Astrocyte (in vitro differentiated cells and primary cell): ENCODE results near the gene PPP2R3C. TPM values are rescaled to one million over a fixed set of nuclear protein-coding genes. Genes with fewer than 3 reads are reported as not detected.

Source experiments
- DNase-seq: peaks from one replicate; pipeline ENCODE4 v3.0.0-alpha.2; 2010; ENCODE audit warnings: low read depth
- FAIRE-seq: peaks from 2 replicates; lab custom pipeline; 2011; peaks lifted over from hg19 to GRCh38; lab: Jason Lieb, UNC
- H2AFZ ChIP-seq: 2 replicates; pipeline ENCODE4 v1.6.0; 2012; ENCODE audit warnings: low read depth, low read length, inconsistent platforms
- H3K27ac ChIP-seq: 2 replicates; pipeline ENCODE4 v1.5.1; 2011; ENCODE audit warnings: low read depth, low read length, inconsistent platforms
- H3K27me3 ChIP-seq: 2 replicates; pipeline ENCODE4 v1.6.0; 2011; ENCODE audit warnings: low read length, inconsistent platforms; ENCODE audit not compliant: insufficient read depth
- H3K36me3 ChIP-seq: 2 replicates; pipeline ENCODE4 v1.5.1; 2011; ENCODE audit warnings: low read length, inconsistent platforms; ENCODE audit not compliant: insufficient read depth
- H3K4me1 ChIP-seq: 2 replicates; pipeline ENCODE4 v1.5.1; 2011; ENCODE audit warnings: low read length, inconsistent platforms; ENCODE audit not compliant: insufficient read depth
- H3K4me2 ChIP-seq: 2 replicates; pipeline ENCODE4 v1.6.0; 2012; ENCODE audit warnings: low read length, inconsistent platforms
- H3K4me3 ChIP-seq: 2 replicates; pipeline ENCODE4 v1.5.1; 2011; ENCODE audit warnings: low read depth, mild to moderate bottlenecking, low read length, inconsistent platforms; ENCODE audit not compliant: insufficient read depth
- H3K79me2 ChIP-seq: 2 replicates; pipeline ENCODE4 v1.6.0; 2012; ENCODE audit warnings: mild to moderate bottlenecking, low read length, inconsistent platforms; ENCODE audit not compliant: insufficient read depth
- H3K9ac ChIP-seq: 2 replicates; pipeline ENCODE4 v1.6.0; 2012; ENCODE audit warnings: mild to moderate bottlenecking, low read length, inconsistent platforms
- H3K9me3 ChIP-seq: 2 replicates; pipeline ENCODE4 v1.5.1; 2012; ENCODE audit warnings: low read depth, mild to moderate bottlenecking, low read length, inconsistent platforms; ENCODE audit not compliant: insufficient read depth
- H4K20me1 ChIP-seq: 2 replicates; pipeline ENCODE4 v1.6.0; 2012; ENCODE audit warnings: low read length, inconsistent platforms; ENCODE audit not compliant: insufficient read depth
- H3K27ac Mint-ChIP-seq: one replicate; pipeline ENCODE4 v1.8.0; 2021; ENCODE audit warnings: mild to moderate bottlenecking, mixed read lengths; ENCODE audit not compliant: unreplicated experiment
- H3K27me3 Mint-ChIP-seq: one replicate; pipeline ENCODE4 v1.8.0; 2021; ENCODE audit warnings: low read depth, mixed read lengths; ENCODE audit not compliant: unreplicated experiment
- H3K36me3 Mint-ChIP-seq: one replicate; pipeline ENCODE4 v1.8.0; 2021; ENCODE audit warnings: low read depth, mixed read lengths; ENCODE audit not compliant: unreplicated experiment
- H3K4me1 Mint-ChIP-seq: one replicate; pipeline ENCODE4 v1.8.0; 2021; ENCODE audit warnings: low read depth, mixed read lengths; ENCODE audit not compliant: unreplicated experiment
- H3K4me3 Mint-ChIP-seq: one replicate; pipeline ENCODE4 v1.8.0; 2021; ENCODE audit warnings: mild to moderate bottlenecking, moderate library complexity, mixed read lengths; ENCODE audit not compliant: unreplicated experiment
- H3K9me3 Mint-ChIP-seq: one replicate; pipeline ENCODE4 v1.8.0; 2021; ENCODE audit warnings: mild to moderate bottlenecking, mixed read lengths; ENCODE audit not compliant: unreplicated experiment
- CTCF ChIP-seq: IDR thresholded peaks from 2 replicates; pipeline ENCODE4 v1.5.1; 2011; ENCODE audit warnings: low read depth, mild to moderate bottlenecking, inconsistent platforms, low read length, moderate library complexity; ENCODE audit not compliant: insufficient read depth
- EZH2 ChIP-seq: IDR thresholded peaks from 2 replicates; pipeline ENCODE4 v1.6.1; 2012; ENCODE audit warnings: mild to moderate bottlenecking, low read length, inconsistent platforms; ENCODE audit not compliant: insufficient read depth
- total RNA-seq: library from RNA; stranded (reverse); gene quantifications from 2 replicates; pipeline ENCODE4 v1.2.1, GENCODE V29; 2021

PPP2R3C gene
- total RNA-seq, 1 donor from 2014 or later, result 28.3 TPM

GRCh38 chr14:35159742-35160409 is 38.1 kb upstream of the PPP2R3C start:
- H3K27me3 ChIP-seq, result no peaks in the 10 kb centered on the region
- FAIRE-seq, result peak; percentile 98
- H2AFZ ChIP-seq, result no peak overlapping the region
- H3K9me3 ChIP-seq, result no peaks in the 10 kb centered on the region
- H3K9ac ChIP-seq, result peak overlapping the region; percentile 29
- Mint-ChIP-seq H3K27me3 (no peaks in the 10 kb centered on the region), H3K9me3 (peaks cover 2% of the 10 kb centered on the region), H3K27ac (peak overlapping the region; percentile 95), H3K4me1 (peaks cover 36% of the 10 kb centered on the region), H3K4me3 (peak overlapping the region; percentile 55), H3K36me3 (peaks cover 2% of the 10 kb centered on the region)
- no peaks in the 10 kb centered on the region for H3K79me2 ChIP-seq
- no peak overlapping the region for H3K4me3 ChIP-seq
- TF ChIP-seq EZH2 (no peak), CTCF (no peak)
- peak overlapping the region; percentile 76 for H3K4me2 ChIP-seq
- H3K27ac ChIP-seq, result peak overlapping the region; percentile 41
- peaks cover 19% of the 10 kb centered on the region for H3K4me1 ChIP-seq
- H4K20me1 ChIP-seq, result peaks cover 20% of the 10 kb centered on the region
- DNase-seq, result peak; percentile 95
- no peaks in the 10 kb centered on the region for H3K36me3 ChIP-seq

DNA sequence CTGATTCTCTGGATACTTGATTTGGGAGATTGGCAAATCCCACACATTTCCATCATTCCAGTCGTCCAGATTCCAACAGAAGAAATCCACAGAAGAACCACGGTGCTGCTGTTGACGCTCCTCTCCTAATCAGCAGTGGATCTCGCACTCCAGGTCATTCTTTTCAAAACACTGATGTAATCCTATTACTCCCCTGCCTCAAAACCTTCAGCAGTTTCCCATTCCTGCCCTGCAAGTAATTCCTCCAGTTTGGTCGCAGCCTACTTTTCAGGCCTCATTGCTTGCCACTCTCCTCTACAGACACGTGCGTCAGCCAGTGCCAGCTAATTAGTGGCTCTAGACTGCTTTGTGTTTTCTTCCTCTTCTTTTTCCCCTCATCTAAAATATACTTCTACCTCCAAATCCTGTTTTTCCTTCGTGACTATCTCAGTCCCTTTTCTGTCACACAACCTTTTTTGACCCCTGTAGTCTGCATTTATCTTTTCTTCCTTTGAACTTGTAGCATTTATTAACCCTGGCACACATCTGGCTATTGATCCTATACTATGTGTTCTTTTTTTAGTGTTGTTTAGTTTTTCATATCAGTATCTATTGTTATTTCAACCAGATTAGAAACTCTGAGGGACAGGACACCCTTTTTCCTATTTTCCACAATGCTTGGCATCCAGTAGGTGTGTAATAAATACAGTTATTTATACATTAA is 37.3 kb upstream of the PPP2R3C start:
- Mint-ChIP-seq H3K4me1 (peaks cover 36% of the 10 kb centered on the region), H3K36me3 (peaks cover 2% of the 10 kb centered on the region), H3K4me3 (no peak overlapping the region), H3K9me3 (peaks cover 2% of the 10 kb centered on the region), H3K27me3 (no peaks in the 10 kb centered on the region), H3K27ac (peak overlapping the region; percentile 84)
- TF ChIP-seq CTCF (no peak), EZH2 (no peak)
- no peak overlapping the region for H3K4me3 ChIP-seq
- H3K27ac ChIP-seq, result peak overlapping the region; percentile 35
- FAIRE-seq, result no peak
- no peak overlapping the region for H2AFZ ChIP-seq
- no peaks in the 10 kb centered on the region for H3K36me3 ChIP-seq
- H4K20me1 ChIP-seq, result peaks cover 18% of the 10 kb centered on the region
- peak; percentile 53 for DNase-seq
- H3K27me3 ChIP-seq, result no peaks in the 10 kb centered on the region
- peak overlapping the region; percentile 13 for H3K9ac ChIP-seq
- H3K9me3 ChIP-seq, result no peaks in the 10 kb centered on the region
- H3K79me2 ChIP-seq, result no peaks in the 10 kb centered on the region
- H3K4me1 ChIP-seq, result peaks cover 19% of the 10 kb centered on the region
- H3K4me2 ChIP-seq, result peak overlapping the region; percentile 76
